NOMO-1 treated with dmso at 0.1 percent for 144 hours (cell line): ENCODE results near the gene KIAA2012.
"Not testable (repeated sequence)": the region's sequence is repeated elsewhere in the genome, so short reads cannot be mapped to it uniquely, and the experiment has no call there.

ENCODE experiments used
- DNase-seq: peaks from one replicate; lab custom pipeline; 2025; ENCODE audit not compliant: unreplicated experiment; lab: John Stamatoyannopoulos, UW

Gene KIAA2012

GRCh38 chr2:202187570-202187969, 114.5 kb downstream of the KIAA2012 start:
- DNase-seq = no peak

DNA sequence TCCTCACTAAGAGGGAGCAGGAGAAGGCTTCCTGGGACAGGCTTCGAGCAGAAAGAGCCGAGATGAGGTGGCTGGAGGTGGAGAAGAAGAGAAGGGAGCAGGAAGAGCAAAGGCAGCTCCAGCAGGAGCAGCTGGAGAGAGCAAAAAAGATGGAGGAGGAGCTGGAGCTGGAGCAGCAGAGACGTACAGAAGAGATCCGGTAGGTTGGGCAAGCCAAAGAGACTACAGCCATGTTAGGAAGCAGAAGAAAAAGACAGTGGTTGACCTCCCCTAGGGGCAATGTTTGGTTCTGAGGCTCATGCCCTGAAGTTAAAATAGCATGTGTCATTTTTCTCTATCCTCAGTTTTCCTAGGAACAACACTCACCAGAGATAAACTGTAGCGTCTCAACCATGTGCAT, 120.2 kb downstream of the KIAA2012 start:
- DNase-seq = no peak

DNA sequence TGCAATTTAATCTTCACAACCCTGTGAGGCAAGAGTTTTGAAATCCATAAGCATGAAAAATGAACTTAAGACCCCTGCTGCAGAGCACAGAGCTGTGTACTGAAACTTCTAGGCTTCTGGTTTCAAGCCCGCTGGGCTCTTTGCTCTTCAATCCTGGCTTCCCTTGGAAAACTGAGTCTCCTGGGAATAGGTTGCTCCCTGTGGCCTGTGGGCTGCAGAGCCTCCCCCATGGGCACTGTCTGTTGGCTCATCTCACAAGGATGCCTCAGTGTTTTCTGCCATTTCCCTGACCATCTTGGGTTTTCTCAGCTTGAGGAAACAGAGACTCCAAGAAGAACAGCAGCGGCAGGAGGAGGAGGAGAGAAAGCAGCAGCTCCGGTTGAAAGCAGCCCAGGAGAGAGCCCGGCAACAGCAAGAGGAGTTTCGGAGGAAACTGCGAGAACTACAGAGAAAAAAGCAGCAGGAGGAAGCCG, 120.9 kb downstream of the KIAA2012 start:
- DNase-seq = no peak

DNA sequence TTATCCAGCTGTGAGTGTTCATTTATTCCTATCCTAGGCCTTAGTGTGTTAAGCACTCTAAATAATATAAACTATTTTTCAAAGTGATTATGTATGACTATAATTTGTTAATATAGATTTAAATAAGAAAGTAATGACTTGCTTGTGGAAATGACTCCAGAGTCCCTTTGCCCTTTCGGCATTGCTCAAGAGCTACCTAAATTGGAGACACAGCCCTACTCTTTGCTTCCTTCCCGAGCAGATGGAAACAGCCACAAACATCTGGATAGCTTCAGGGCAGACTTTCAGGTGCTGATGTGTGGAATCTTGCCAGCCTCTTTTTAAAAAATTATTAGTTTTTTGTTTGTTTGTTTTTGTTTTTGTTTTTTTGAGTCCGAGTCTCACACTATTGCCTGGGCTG, 121.4 kb downstream of the KIAA2012 start:
- DNase-seq = no peak

DNA sequence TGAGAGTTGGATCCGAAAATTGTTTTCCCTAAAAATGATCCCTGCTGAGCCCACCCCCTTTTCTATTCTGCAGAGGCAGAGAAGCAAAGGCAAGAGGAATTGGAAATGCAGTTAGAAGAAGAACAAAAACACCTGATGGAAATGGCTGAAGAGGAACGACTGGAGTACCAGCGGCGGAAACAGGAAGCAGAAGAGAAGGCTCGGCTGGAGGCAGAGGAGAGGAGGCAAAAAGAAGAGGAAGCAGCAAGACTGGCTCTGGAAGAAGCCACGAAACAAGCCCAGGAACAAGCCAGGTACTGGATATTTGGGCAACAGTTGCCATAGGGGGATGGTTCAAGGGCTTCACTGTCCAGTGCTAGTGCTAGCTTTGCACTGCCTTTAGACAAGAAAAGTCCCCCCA, 123.7 kb downstream of the KIAA2012 start:
- peak; percentile 25 for DNase-seq

GRCh38 chr2:202201220-202202160, 128.4 kb downstream of the KIAA2012 start:
- no peak for DNase-seq

- DNase-seq = no peak
Measured at GRCh38 chr2:202203348-202203747, 130.3 kb downstream of the KIAA2012 start.

- no peak for DNase-seq
Measured at GRCh38 chr2:202204855-202205254, 131.8 kb downstream of the KIAA2012 start.

- DNase-seq = no peak
Measured at GRCh38 chr2:202208526-202208925, 135.5 kb downstream of the KIAA2012 start.

GRCh38 chr2:202215179-202215578, 142.1 kb downstream of the KIAA2012 start:
- no peak for DNase-seq

DNA sequence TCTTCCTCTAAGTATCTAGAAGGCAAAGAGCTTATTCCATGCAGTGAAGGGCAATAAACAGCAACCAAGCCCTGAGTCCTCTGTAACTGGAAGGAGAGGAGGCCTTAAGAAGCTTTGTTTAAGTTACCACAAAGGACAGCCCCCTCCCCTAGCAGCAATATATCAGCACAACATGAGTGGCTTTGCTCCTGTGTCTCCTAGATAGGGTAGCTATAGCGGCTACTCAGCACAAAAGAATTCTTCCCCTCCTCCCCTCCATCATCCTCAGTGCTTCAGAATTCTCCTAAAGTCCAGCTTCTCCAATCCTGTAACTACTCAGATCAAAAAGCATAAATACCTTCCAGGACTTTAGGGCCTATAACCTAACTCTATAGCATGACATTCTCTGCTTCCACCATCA, 148.8 kb downstream of the KIAA2012 start:
- DNase-seq = no peak

- DNase-seq = no peak
Measured at GRCh38 chr2:202237787-202238233, 164.8 kb downstream of the KIAA2012 start.

GRCh38 chr2:202238234-202239197, 165.5 kb downstream of the KIAA2012 start, which contains the start of gene SUMO1:
Gene SUMO1, minus strand, starts transcription at chr2:202238597. Its CDS starts 146 bp downstream, at chr2:202238451.
- DNase-seq = peak; percentile 78

DNA sequence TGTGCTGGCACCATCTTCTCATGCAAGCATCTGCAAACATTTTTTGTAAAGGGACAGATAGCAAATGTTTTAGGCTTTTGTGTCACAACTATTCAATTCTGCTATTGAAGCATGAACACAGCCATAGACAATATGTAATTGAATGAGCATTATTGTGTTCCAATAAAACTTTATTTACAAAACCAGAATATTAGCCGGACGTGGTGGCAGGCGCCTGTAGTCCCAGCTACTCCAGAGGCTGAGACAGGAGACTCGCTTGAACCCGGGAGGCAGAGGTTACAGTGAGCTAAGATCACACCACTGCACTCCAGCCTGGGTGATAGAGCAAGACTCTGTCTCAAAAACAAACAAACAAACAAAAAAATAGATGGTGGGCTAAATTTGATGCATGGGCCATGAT, 174.7 kb downstream of the KIAA2012 start:
- DNase-seq = not testable (repeated sequence)

GRCh38 chr2:202249521-202250253, 176.6 kb downstream of the KIAA2012 start:
- no peak for DNase-seq

GRCh38 chr2:202251494-202251893, 178.4 kb downstream of the KIAA2012 start:
- DNase-seq = no peak
